Psoas muscle (tissue), 8 donors: ENCODE measurements around the gene BRF1. TPM values are rescaled to one million over a fixed set of nuclear protein-coding genes. Genes with fewer than 3 reads are reported as not detected.

Experiments used
- ATAC-seq, 4 donors: fragments of 200-7000 bp; cut with Tn5 transposase; one replicate each; pipeline ENCODE4 v1.9.1; 2020; ENCODE audit warnings: moderate library complexity in 3 of 4, mild to moderate bottlenecking in 2 of 4
- DNase-seq, 2 donors: peaks; one replicate each; pipeline ENCODE4 v3.0.0-alpha.2; 2020
- H3K27ac ChIP-seq: fragments of 200-600 bp; one replicate; pipeline ENCODE4 v1.8.0; 2022
- H3K27me3 ChIP-seq, 3 donors: fragments of 200-600 bp in 1 of 3; one replicate each; pipeline versions ENCODE4 v1.6.1 to v1.8.0; 2013 to 2022; ENCODE audit warnings: low read length in 2 of 3, mild to moderate bottlenecking in 2 of 3, moderate library complexity in 1 of 3; ENCODE audit not compliant: insufficient read depth in 3 of 3
- H3K36me3 ChIP-seq, 2 donors: fragments of 200-600 bp in 1 of 2; one replicate each; pipeline versions ENCODE4 v1.6.1 to v1.8.0; 2013 to 2022; ENCODE audit warnings: low read depth in 1 of 2, mild to moderate bottlenecking in 1 of 2, moderate library complexity in 1 of 2; ENCODE audit not compliant: insufficient read depth in 1 of 2
- H3K4me1 ChIP-seq: fragments of 200-600 bp; one replicate; pipeline ENCODE4 v1.8.0; 2022
- H3K4me3 ChIP-seq: fragments of 200-600 bp; one replicate; pipeline ENCODE4 v1.8.0; 2022; ENCODE audit warnings: mild to moderate bottlenecking
- H3K9me3 ChIP-seq: fragments of 200-600 bp; one replicate; pipeline ENCODE4 v1.8.0; 2022
- WGBS, 3 donors: extraction: QIAGEN DNeasy Blood & Tissue Kit; methylation state at CpG; one replicate each; pipeline versions ENCODE4 v1.1.6 to v1.1.7; 2013; 5-methylcytosine and 5-hydroxymethylcytosine counted together
- intact Hi-C, 2 donors: fragments of 100-400 bp; cut with DNase I; formaldehyde crosslinking; loops; one replicate each; pipeline versions ENCODE4 v1.11.0 to v1.14.2; 2022
- polyA plus RNA-seq, 3 donors: library from polyadenylated mRNA; stranded (reverse); fragments of 200-250 nt; gene quantifications; one replicate each; pipeline ENCODE4 v1.2.3, GENCODE V29; 2013
- total RNA-seq, 4 donors: library from RNA; stranded (reverse); fragmentation: NEBNext Ultra II Directional in 2 of 4; extraction: Animal tissue kit (Norgen Biotek cat#: 25700) in 2 of 4; gene quantifications; one replicate each; pipeline versions ENCODE4 v1.2.1 to v1.2.4, GENCODE V29; 2021 to 2023
- TF ChIP-seq, protein P1 (sequence below): fragments of 200-600 bp; IDR thresholded peaks from one replicate; pipeline ENCODE4 v1.8.0; 2022; ENCODE audit warnings: antibody characterized with exemption
- donor health status: healthy with polysubstance abuse.
- donor health status: DM: no; HTN: no; CAD: no; lungs with moderate emphysema.
- donor health status: Bipolar disorder and iron deficiency.
- donor health status: healthy.
- donor health status: DM: yes; HTN: yes; CAD: no.
- donor health status: DM: no; HTN: no; CAD: no.
- donor health status: DM: no; HTN: no; CAD: no.
- donor health status: DM: yes; HTN: yes; CAD: no.

BRF1 gene
- total and polyA plus RNA-seq, 7 donors = 12.9 to 26.2 (median 17.1) TPM

DNA sequence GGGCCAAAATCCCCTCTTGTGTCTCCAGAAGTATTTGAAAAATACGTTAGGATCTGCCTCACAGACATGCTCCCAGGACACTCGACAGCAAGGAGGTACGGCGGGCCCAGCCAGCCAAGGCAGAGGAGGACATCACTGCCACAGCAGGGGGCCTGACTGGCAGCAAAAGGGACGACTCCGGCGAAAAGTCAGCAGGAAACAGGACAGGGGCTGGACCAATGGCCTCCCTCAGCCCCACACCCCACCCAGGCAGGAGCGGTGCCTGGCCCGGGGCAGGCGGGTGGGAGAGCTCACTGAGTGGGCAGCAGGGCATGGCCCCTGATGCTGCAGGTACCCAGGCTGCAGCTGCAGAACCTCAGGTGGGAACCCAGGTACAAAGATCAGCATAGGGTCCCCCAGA lies 17.8 kb downstream of the BRF1 start:
- no peaks in the 10 kb centered on the region for H3K9me3 ChIP-seq
- ATAC-seq = no peak
- TF ChIP-seq, protein P1, sequence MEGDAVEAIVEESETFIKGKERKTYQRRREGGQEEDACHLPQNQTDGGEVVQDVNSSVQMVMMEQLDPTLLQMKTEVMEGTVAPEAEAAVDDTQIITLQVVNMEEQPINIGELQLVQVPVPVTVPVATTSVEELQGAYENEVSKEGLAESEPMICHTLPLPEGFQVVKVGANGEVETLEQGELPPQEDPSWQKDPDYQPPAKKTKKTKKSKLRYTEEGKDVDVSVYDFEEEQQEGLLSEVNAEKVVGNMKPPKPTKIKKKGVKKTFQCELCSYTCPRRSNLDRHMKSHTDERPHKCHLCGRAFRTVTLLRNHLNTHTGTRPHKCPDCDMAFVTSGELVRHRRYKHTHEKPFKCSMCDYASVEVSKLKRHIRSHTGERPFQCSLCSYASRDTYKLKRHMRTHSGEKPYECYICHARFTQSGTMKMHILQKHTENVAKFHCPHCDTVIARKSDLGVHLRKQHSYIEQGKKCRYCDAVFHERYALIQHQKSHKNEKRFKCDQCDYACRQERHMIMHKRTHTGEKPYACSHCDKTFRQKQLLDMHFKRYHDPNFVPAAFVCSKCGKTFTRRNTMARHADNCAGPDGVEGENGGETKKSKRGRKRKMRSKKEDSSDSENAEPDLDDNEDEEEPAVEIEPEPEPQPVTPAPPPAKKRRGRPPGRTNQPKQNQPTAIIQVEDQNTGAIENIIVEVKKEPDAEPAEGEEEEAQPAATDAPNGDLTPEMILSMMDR = no peak
- no peaks in the 10 kb centered on the region for H3K27me3 ChIP-seq
- H3K27ac ChIP-seq = no peak overlapping the region
- no peak overlapping the region for H3K4me3 ChIP-seq
- H3K36me3 ChIP-seq = peaks cover 0 to 4% of the 10 kb centered on the region in 2 donors
- 76 to 86% (median 82%) methylated on average over 10 of the region's 10 CpGs for WGBS, 3 donors
- intact Hi-C loops = loop anchor here (2.0 to 5.0 kb wide), 2 partner anchors 81 to 192 kb away; no protein-coding TSS in a partner anchor
- DNase-seq = no peak
- H3K4me1 ChIP-seq = peaks cover 20% of the 10 kb centered on the region

DNA sequence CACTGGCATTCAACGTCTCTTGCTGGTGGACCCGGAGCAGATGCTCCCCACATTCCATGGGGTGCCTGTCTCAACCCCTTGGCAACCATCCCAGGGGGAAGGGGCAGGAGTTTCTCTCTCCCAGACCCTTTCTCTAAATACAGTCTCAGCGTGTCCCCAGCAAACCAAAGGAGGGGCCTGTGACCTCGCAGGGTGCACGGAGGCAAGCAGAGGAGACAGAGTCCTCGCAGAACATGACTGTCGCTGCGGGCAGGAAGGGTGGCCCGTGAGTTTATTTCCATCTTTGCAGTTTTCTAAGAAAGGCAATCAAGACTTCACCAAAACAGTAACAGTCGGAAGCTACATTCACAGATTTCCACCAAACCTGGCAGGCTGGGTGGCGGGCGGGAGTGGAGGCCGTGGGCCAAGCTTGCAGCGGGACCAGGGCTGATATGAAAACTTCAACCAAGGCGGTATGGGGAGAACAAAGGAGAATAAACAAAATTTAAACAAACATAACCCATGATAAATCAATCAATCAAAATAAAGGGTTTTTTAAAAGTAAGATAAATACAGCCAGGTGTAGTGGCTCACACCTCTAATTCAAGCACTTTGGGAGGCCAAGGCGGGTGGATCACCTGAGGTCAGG lies 18.6 kb downstream of the BRF1 start:
- intact Hi-C loops = loop anchor here (2.0 to 5.0 kb wide), 2 partner anchors 80 to 191 kb away; no protein-coding TSS in a partner anchor
- Histone ChIP-seq H3K4me1 (peaks cover 21% of the 10 kb centered on the region), H3K36me3 (peaks cover 0 to 4% of the 10 kb centered on the region in 2 donors), H3K4me3 (no peak overlapping the region), H3K27me3 (no peaks in the 10 kb centered on the region), H3K27ac (peak overlapping the region; percentile 33), H3K9me3 (no peaks in the 10 kb centered on the region)
- TF ChIP-seq, protein P1 = no peak
- no peak for ATAC-seq
- 77 to 83% (median 81%) methylated on average over 16 of the region's 16 CpGs for WGBS, 3 donors
- no peak for DNase-seq

DNA sequence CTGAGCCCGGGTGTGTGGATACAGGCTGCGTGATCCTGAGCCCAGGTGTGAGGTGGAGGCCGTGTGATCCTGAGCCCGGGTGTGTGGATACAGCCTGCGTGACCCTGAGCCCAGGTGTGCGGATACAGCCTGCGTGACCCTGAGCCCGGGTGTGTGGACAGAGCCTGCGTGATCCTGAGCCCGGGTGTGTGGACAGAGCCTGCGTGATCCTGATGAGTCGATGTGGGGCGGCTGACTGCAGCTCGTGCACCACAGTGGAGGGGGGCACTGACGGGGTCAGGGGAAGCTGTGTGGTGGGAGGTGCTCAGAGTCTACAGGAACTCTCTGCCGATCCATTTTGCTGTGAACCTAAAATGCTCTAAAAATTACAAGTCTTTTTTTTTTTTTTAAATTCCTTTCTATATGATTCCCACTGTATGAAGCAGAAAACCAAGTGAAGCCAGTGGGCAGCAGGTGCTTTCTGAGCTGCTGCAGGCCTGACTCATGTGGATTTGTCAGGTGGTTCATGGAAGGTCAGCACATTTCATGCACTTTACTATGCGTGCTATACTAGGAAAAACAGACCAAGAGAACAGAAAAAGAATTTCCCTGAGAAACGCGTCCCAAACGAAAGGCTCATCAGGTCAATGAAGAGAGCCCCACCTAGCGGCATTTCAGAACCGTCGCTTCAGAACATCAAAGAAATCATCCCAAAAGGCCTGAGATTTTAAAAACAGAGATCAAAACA lies 19.3 kb downstream of the BRF1 start:
- Histone ChIP-seq H3K9me3 (no peaks in the 10 kb centered on the region), H3K4me3 (no peak overlapping the region), H3K4me1 (peaks cover 17% of the 10 kb centered on the region), H3K27me3 (no peaks in the 10 kb centered on the region), H3K27ac (peak overlapping the region; percentile 33), H3K36me3 (peaks cover 0 to 4% of the 10 kb centered on the region in 2 donors)
- ATAC-seq = peak; percentile 75 to 84 (median 78)
- TF ChIP-seq, protein P1 = peak; percentile 69
- 65 to 70% (median 66%) methylated on average over 23 of the region's 23 CpGs for WGBS, 3 donors
- intact Hi-C loops = loop anchor here (1.0 to 5.0 kb wide), 3 partner anchors 78 to 191 kb away; no protein-coding TSS in a partner anchor
- no peak for DNase-seq

DNA sequence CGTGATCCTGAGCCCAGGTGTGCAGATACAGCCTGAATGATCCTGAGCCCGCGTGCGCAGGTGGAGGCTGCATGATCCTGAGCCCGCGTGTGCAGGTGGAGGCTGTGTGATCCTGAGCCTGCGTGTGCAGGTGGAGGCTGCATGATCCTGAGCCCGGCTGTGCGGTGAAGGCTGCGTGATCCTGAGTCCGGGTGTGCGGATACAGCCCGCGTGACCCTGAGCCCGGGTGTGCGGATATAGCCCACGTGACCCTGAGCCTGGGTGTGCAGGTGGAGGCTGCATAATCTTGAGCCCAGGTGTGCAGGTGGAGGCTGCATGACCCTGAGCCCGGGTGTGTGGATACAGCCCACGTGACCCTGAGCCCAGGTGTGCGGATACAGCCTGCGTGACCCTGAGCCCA lies 20.3 kb downstream of the BRF1 start:
- TF ChIP-seq, protein P1 = no peak
- DNase-seq (no peak), ATAC-seq (no peak)
- no peaks in the 10 kb centered on the region for H3K9me3 ChIP-seq
- peaks cover 20% of the 10 kb centered on the region for H3K4me1 ChIP-seq
- H3K27ac ChIP-seq = no peak overlapping the region
- no peaks in the 10 kb centered on the region for H3K36me3 ChIP-seq
- H3K27me3 ChIP-seq = no peaks in the 10 kb centered on the region
- WGBS, 3 donors = 96 to 99% (median 97%) methylated on average over 21 of the region's 21 CpGs
- intact Hi-C loops = loop anchor here in 1 of 2 donors (5.0 kb wide), 1 partner anchor 78 kb away; no protein-coding TSS in a partner anchor
- no peak overlapping the region for H3K4me3 ChIP-seq
